ENCODE measurements around the gene FZD1.

GRCh38 chr7:91250706-91251105, 13.5 kb upstream of the FZD1 start:
- TF ChIP-seq CTCF (IDR thresholded peaks at IDR 0.05; ENCODE audit: insufficient read depth, low read length, poor library complexity, severe bottlenecking) (no peak), EZH2phosphoT487 (conservative IDR thresholded peaks at IDR 0.05; ENCODE audit: low read length) (no peak)

Measured in SU-DHL-6 (cell line).